NCI-H1417 (cell line): ENCODE measurements around the gene SYT8.

Experiments
- DNase-seq, 3 experiments: peaks; one replicate each; lab custom pipeline; 2025; lab: John Stamatoyannopoulos, UW

The SYT8 gene

DNA sequence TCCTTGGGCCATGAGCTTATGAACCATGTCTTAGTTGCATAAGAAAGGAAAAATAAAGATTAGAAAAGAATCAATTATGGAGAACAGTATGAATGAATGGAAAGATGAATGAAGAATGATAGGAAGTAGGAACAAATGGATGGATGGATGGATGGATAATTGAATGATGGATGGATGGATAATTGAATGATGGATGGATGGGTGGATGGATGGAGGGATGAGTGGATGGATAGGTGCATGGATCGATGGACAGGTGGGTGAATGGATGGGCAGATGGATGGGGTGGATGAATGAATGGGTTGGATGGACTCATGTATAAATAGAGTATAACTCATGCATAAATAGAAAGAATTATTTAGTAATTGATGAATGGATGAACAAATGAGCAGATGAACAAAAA lies 25.3 kb downstream of the SYT8 start:
- DNase-seq, result no peak

DNA sequence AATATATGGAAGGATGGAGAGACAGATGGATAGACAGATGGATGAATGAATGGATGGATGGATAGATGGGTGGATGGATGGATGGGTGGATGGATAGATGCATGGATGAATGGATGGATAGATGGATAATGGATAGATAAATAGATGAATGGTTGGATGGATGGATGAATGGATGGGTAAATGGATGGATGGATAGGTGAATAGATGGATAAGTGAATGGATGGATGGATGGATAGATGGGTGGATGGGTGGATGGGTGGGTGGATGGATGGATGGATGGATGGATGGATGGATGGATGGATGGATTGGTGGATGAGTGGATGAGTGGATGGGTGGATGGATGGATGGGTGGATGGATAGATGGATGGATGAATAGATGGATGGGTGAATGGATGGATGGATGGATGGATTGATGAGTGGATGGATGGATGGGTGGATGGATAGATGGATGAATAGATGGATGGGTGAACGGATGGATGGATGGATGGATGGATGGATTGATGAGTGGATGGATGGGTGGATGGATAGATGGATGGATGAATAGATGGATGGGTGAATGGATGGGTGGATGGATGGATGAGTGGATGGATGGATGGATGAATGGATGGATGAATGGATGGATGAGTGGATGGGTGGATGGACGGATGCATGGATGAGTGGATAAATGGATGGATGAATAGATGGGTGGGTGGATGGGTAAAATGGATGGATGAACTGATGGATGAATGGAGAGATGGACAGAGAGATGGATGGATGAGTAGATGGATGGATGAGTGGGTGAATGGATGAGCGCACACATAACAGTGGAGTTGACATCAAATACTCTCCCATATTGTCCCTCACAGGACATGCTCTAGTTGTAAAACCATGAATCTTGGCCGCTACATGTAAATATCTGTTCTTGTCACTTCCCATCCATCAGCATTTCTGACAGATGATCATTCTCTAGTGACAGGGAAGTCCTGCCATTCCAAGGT lies 26.9 kb downstream of the SYT8 start:
- DNase-seq, result no peak

DNA sequence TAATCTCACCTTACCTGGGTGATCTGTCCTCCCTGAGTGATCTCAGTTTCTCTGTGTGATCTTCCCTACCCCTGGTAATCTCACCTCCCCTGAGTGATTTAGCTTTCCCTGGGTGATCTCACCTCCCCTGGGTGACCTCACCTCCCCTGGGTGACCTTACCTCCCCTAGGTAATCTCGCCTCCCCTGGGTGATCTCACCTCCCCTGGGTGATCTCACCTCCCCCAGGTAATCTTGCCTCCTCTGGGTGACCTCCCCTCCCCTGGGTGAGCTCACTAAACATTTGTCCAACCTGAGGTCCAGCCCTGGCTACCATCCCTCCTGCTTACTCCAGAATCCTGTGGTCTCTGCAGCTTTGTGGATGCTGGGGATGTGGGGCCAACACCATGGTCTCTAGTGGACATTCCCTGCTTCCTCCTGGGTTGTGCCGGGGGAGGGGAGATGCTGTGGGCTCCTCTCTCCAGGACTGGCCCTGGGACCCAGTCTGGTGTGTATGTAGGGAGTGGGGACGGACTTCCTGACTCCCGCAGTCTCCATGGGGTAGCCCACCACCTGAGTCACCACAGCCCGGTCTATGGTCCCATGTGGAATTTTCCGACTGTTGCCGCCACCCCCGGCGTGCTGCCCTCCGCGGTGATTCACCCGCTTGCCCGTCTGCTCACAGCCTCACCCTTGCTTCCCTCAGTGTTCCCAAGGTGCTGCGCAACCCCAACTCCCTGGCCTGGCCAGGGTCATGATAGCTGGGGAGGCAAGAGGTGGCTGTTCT lies 28.0 kb downstream of the SYT8 start:
- no peak for DNase-seq

DNA sequence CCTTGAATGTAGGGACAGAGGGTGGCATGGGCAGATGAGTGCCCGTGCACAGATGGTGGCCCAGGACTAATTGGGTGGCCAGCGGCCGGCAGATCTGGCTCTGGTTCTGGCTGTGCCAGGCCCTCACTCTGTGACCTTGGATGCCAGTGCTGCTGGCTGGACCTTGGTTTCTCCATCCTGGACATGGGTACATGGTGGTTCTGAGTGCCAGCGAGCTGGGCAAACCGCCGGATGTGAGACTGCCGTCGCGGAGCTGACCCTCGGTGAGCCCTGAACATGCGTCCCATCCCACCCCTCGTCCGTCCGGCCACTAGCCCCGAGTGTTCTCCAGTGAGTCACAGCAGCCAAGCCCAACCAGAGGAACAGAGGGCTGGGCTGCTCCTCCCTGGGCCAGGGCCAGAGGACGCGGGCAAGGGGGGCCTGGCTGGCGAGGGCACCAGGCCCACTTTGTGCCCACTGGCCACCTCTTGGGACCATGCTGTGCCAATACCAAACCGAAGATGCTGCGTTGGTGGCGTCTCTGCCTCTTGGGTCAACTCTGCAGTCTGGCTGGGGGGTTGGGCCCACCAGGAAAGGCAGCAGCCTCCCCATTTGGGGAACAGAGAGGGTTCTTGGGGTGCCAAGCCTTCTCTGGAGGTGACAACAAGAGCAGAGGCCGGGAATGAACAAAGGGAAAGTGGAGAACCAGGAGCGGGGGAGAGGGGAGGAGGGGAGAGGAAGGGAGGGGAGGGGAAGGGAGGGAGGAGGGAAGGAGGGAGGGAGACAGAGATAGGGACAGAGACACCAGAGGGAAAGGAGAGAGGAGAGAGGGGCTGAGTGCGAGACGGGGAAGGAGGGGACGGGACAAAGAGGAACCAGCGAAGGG lies 28.8 kb downstream of the SYT8 start:
- DNase-seq, result peak in 2 of 3 experiments; percentile 11 to 27

DNA sequence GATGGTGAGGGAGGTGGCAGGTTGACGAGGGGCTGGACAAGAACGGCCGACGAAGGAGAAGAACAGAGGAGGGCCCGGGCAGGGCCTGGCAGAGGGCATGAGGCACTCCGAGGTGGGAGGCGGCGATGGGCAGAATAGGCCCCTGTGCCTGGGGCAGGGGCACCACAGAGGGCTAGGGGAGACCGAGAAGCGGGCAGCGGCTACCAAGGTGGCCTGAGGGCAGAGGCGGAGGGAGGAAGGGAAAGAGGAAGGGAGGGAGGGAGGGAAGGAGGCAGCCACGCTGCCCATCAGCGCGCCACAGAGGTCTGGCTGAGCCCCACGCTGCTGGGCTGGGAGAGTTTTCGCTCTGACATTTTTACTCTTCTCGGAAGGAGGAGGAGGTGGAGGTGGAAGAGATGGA lies 29.4 kb downstream of the SYT8 start:
- no peak for DNase-seq

DNA sequence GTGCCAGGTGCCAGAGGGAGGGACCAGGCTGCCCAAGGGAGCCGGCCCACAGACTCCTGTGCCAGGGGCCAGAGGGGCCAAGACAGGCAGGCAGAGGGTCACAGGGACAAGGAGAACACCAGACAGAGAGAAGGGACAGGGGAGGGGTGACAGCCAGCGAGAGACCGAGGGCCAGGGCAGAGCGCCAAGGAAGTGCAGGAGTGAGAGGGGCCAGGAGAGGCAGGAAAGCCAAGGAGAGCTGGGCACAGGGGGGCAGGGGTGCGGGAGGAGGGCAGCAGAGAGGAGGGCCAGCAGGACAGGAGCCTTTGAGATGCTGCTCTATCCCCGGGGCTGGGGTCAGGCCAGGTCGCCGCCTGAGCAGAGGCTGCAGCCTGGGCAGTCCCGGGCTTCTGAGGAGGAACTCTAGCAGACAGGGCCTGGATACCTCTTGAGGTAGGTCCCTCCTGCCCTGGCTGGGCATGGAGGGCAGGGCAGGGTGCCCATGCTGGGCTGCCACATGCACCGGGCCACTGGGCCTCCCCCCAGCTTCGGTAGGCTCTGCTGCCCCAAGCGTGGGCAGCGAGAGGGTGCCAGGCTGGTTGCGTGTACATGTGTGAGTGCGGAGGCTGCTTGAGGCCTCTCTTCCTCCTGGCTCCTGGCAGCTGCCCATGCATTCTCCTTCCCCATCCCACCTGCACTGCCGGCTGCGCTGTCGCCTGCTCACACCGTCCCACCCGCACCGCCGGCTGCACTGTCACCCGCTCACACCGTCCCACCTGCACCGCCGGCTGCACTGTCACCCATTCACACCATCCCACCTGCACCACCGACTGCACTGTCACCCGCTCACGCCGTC lies 30.3 kb downstream of the SYT8 start:
- DNase-seq, result no peak

DNA sequence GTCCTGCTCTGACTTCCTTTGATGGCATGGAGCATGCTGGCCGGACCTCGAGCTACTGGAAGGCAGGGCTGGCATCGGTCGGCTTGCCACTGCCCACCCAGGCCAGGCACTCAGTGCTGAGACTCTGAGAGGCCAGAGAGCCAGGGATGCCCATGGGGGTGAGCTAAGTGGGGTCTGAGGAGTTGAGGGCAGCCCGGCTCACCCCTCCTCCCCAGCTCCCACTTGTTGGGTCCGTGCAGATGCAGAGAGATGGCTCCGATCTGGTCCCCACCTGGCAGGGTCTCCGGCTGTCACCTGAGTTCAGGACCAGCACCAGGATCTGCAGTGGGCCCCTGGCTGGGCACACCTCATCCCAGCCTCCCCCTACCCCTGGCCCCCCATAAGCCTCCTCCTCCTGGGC lies 31.4 kb downstream of the SYT8 start:
- no peak for DNase-seq

DNA sequence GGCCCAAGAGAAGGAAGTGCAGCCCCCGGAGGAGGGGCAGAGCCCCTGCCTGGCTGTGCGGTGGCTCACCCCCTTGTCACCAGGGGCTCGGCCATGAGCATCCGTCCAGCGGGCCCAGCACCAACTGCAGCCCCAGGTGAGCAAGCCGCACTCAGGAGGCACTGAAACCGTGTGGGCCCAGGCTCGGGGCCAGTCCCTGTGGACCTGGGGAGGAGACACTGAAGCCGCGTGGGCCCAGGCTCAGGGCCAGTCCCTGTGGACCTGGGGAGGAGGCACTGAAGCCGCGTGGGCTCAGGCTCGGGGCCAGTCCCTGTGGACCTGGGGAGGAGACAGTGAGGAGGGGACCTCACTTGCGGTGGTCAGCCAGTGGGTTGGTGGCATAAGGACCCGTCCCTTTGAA lies 32.0 kb downstream of the SYT8 start:
- no peak for DNase-seq

DNA sequence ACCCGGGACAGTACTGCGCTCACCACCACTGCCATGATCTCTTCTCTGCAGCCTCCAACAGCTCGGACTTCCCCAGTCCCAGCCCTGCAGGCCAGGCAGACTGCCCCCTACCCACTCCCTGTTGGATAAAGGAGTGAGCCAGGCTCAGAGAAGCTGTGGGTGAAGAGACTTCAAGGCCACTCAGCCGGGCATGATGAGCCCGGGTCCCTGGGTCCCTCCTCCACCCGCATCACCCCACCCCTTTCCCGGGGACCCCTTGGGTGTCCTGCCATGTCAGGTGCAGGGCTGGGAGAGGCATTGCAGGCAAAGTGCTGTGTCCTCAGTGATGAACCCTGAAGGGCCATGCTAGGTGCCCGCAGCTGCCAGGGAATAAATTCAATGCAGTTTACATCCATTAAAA lies 32.6 kb downstream of the SYT8 start:
- no peak for DNase-seq

DNA sequence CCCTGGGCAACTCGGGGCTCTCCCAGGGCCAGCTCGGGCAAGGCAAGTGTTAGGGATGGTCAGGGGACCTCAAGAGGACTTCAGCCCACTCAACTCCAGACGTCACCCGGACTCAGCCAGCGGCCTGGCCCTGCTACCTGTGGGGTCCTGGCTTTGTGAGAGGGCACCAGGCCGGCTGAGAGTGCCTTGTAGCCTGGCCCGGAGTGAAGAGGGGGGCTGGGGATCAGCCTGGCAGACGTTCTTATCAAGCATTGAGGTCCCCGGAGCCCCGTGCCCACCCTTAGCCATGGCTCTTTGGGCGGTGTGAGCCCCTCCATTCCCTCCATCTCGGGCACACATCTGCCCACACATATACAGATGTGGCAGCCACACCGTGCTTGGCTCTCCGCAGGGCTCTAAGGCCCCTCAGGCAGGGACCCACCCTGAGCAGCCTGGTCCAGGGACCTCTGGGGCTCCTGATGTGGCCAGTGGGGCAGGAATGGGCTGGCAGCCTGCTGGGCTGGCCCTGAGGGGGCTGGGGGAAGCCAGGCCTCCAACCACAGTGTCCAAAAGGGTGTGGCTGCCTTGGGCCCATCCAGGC lies 33.4 kb downstream of the SYT8 start:
- no peak for DNase-seq

DNA sequence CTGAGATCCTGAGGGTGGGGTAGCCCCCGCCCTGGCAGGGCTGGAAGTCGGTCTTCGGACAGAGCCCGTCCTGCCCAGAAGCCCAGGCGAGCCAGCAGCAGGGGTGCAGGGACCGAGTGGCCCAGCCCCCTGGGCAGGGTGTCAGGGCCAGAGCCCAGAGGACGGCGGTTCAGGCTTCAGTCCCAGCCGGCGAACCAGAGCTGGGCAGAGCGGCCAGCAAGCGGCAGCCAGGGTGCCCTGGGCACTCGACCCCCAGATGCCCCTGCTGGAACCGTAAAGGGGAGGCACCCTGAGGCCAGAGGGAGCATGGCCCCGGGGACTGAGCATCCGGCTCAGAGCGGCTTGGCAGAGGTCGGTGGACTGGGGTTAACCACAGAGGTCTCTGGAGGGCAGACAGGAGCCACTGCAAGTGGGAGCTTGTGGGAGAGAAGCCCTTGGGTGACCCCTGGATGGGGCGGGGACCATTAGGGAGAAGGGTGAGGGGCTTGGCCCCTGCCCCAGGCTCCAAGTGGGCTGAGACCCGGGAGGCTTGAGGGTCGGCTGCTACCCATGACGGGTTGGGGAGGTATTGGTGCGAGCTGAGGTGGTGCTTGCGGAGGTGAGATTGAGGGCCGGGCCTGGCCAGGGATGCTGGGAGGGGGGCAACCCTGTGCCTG lies 34.0 kb downstream of the SYT8 start:
- no peak for DNase-seq

DNA sequence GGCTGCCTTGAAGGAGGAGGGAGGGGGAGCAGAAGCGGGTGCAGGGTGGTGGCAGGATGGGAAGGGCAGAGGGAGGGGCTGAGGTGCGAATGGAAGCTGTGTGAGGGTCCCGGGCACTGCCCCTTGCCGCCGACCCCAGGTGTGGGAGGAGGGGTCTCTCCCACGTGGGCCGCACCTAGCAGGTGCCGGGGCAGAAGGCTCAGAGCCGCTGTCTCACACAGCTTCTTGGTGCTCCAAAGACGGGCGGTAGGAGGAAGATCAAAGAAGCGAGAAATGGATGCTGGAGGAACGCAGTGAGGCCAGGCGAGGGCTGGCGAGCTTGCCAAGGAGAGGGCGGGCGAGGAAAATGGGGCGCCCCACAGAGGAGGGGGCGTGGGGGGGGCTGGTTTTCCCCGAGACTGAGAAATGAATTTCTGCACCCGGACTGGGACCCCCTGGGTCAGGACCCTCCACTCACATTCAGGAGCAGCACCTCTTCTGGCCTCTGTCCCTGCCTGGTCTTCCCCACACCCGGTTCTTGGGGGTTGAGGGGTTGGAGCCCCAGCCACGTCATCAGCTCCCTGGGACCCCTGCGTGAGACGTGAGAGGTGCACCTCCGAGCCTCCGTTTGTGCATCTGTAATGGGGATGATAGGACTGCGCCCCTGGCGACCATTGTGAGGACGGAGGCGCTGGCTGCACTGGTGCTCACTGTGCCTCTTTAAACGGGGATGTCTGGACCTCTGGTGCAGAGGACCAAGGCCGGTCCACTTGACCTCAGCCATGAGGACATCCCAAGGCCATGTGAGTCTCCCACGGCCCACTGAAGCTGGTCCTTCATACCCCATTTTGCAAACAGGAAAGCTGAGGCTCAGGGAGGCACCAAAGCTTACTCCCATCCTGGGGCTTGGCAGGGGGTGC lies 34.9 kb downstream of the SYT8 start:
- DNase-seq, result no peak

DNA sequence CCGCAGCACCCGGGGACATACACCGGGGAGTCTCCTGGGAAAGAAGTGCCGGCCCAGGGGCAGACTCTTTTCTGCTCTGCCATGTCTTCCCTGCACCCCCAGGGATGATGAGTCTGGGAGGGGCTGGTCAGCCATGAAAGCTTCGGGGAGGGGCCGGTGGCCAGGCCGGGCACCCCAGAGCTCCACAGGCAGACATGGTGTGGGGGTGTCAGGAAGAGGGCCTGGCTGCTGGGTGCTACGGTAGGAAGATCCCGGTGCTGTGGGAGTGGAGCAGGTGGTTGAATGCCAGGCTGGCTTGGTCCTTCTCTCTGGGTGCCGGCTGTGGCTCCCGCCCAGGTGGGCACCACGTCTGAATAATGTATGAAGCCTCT lies 35.5 kb downstream of the SYT8 start:
- no peak for DNase-seq

DNA sequence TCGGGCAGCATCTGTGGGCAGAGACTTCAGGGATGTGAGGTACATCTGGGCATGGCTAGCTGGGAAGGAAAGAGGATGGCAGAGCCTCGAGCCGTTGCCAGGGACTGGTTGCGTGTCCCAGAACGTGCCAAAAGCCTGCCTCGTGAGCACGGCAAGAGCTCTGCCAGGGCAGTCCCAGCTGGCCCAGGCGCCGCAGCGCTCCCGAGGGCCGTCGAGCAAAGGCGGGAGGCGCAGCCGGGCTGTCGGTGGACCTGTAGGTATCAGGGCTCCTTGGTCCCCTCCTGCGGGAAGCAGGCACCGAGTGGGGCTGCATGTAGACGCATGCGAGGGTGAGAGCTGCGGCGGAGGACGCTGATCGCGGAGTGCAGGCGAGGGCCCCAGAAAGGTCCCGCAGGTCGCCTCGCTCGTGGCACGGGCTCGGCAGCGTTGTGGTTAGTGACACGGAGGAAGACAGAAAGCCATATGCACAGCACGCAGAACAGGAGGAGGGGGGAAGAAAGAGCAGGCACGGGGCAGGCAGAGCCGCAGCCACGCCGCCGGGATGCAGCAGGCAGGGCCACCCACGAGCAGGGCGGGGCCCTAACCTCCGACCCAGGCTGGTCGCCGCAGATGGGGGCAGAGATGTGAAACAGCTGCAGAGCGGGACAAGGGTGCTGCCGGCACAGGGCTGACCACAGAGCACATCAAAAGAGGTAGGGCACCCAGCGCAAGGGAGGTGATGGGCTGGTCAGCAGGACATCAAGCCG lies 36.1 kb downstream of the SYT8 start:
- DNase-seq, result no peak

DNA sequence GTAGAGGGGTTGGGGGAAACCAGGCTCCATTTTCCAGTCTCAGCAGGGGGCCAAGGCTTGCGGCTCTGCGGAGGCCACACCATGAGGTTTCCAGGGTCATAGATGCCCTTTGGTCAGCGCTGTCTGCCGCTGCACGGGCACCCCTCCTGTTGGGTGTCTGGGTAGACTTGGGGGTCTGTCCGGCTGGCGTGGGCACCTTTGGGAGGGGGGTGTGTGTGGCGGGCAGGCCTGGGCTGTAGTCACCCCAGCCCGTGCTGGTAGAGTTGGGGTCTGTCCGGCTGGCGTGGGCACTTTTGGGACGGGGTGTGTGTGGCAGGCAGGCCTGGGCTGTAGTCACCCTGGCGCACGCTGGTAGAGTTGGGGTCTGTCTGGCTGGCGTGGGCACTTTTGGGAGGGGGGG lies 36.7 kb downstream of the SYT8 start:
- DNase-seq, result no peak

DNA sequence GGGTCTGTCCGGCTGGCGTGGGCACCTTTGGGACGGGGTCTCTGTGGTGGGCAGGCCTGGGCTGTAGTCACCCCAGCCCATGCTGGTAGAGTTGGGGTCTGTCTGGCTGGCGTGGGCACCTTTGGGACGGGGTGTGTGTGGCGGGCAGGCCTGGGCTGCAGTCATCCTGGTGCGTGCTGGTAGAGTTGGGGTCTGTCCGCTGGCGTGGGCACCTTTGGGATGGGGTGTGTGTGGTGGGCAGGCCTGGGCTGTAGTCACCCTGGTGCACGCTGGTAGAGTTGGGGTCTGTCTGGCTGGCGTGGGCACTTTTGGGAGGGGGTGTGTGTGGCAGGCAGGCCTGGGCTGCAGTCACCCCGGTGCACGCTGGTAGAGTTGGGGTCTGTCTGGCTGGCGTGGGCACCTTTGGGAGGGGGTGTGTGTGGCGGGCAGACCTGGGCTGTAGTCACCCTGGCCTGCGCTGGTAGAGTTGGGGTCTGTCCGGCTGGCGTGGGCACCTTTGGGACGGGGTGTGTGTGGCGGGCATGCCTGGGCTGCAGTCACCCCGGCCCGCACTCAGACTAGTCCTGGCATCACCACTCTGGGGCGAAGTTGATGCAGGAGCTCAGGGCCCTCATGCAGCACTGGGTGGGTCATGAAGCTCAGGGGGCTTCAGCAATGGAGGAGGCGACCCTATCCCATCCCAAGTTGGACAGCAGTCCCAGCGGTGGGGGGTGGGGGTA lies 37.6 kb downstream of the SYT8 start:
- DNase-seq, result no peak

DNA sequence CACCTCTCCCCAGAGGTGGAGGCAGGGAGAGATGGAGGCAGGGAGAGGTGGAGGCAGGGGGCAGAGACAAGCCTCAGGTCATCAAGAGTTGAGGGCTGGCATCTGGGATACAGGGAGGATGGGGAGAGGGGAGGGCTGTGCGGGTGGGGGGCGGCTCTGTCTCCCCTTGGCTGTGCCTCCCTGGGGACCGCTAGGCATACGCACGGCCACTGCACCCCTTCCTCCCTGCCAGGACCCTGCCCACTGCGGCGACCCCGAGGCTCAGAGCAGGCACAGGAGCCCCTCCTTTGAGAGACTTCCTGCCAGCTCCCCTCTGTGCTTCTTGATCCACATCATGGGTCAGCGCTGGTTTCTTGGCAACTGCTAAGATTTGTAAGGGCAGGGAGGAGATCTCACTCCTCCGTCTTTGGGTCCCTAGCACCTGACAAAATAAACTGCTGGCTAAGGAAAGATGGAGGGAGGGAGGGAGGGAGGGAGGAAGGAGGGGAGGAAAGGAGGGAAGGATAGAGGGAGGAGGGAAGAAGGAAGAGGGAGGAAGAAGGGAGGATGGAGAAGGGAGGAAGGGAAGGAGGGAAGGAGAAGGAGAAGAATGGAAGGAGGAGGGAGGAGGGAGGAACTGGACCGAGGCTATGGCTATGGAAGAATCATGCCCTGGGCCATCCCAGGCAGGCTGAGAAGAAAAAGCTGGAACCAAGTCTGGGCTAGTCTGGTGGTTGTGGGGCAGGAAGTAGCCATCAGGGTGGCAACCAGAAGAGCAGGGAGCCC lies 38.4 kb downstream of the SYT8 start:
- no peak for DNase-seq
